Neural cell (in vitro differentiated cells): ENCODE results near the gene TMEM196. TPM values are rescaled to one million over a fixed set of nuclear protein-coding genes. Genes with fewer than 3 reads are reported as not detected.
A peak's percentile ranks its signal among the peaks of the same experiment; 100 is the strongest.

Source experiments
- H2AFZ ChIP-seq: fragments of 200-600, 300-800 bp; sonication (generic), shearing (Covaris generic); 2 replicates; pipeline ENCODE4 v1.6.0; 2014; ENCODE audit warnings: low read depth, mild to moderate bottlenecking, antibody characterized with exemption, low read length, moderate library complexity
- H3F3A ChIP-seq: fragments of 200-600 bp; shearing (Covaris generic); 2 replicates; pipeline ENCODE4 v1.6.1; 2016; ENCODE audit warnings: mild to moderate bottlenecking, moderate library complexity, mixed read lengths, antibody characterized with exemption, low read length; ENCODE audit not compliant: insufficient read depth, poor library complexity, severe bottlenecking
- H3K27ac ChIP-seq: fragments of 200-600, 300-800 bp; sonication (generic), shearing (Covaris generic); 2 replicates; pipeline ENCODE4 v1.5.1; 2014; ENCODE audit warnings: mild to moderate bottlenecking, low read length, moderate library complexity
- H3K27me3 ChIP-seq: fragments of 300-800, 200-600 bp; sonication (generic), shearing (Covaris generic); 2 replicates; pipeline ENCODE4 v1.6.0; 2014; ENCODE audit warnings: mild to moderate bottlenecking, low read depth, low read length, moderate library complexity; ENCODE audit not compliant: insufficient read depth
- H3K36me3 ChIP-seq: fragments of 300-800, 200-600 bp; sonication (generic), shearing (Covaris generic); 2 replicates; pipeline ENCODE4 v1.5.1; 2014; ENCODE audit warnings: mild to moderate bottlenecking, antibody characterized with exemption, low read length, moderate library complexity; ENCODE audit not compliant: insufficient read depth
- H3K4me2 ChIP-seq: fragments of 300-800, 200-600 bp; sonication (generic), shearing (Covaris generic); 2 replicates; pipeline ENCODE4 v1.6.0; 2014; ENCODE audit warnings: mild to moderate bottlenecking, low read length
- H3K4me3 ChIP-seq: fragments of 300-800, 200-600 bp; sonication (generic), shearing (Covaris generic); 2 replicates; pipeline ENCODE4 v1.5.1; 2014; ENCODE audit warnings: mild to moderate bottlenecking, low read length, moderate library complexity
- H3K79me2 ChIP-seq: fragments of 200-600 bp; shearing (Covaris generic); replicated peaks from 2 replicates; pipeline ENCODE4 v1.6.0; 2014; ENCODE audit warnings: mild to moderate bottlenecking, low read length, moderate library complexity; ENCODE audit not compliant: insufficient read depth
- H3K9ac ChIP-seq: fragments of 300-800, 200-600 bp; sonication (generic), shearing (Covaris generic); 2 replicates; pipeline ENCODE4 v1.6.1; 2016; ENCODE audit warnings: mild to moderate bottlenecking, low read length, mixed read lengths
- H3K9me2 ChIP-seq: fragments of 200-600 bp; shearing (Covaris generic); 2 replicates; pipeline ENCODE4 v1.6.1; 2016; ENCODE audit warnings: mild to moderate bottlenecking, low read length, mixed read lengths; ENCODE audit not compliant: insufficient read depth
- H3K9me3 ChIP-seq: fragments of 200-600, 300-800 bp; sonication (generic), shearing (Covaris generic); 2 replicates; pipeline ENCODE4 v1.6.1; 2016; ENCODE audit warnings: mild to moderate bottlenecking, mixed run types, low read length, moderate library complexity, mixed read lengths
- H4K20me1 ChIP-seq: fragments of 200-600 bp; shearing (Covaris generic); 2 replicates; pipeline ENCODE4 v1.6.1; 2016; ENCODE audit warnings: mild to moderate bottlenecking, mixed run types; ENCODE audit not compliant: insufficient read depth
- EP300 ChIP-seq: fragments of 450-650 bp; conservative IDR thresholded peaks from 2 replicates; pipeline ENCODE4 v1.6.1; 2014; ENCODE audit warnings: antibody characterized with exemption, mild to moderate bottlenecking, moderate library complexity; ENCODE audit not compliant: poor library complexity, severe bottlenecking
- EZH2 ChIP-seq: fragments of 200-600, 300-800 bp; shearing (Covaris generic), sonication (generic); IDR thresholded peaks from 2 replicates; pipeline ENCODE4 v1.6.1; 2014; ENCODE audit warnings: antibody characterized with exemption, low read length, borderline replicate concordance, mild to moderate bottlenecking; ENCODE audit not compliant: insufficient read depth, poor library complexity, severe bottlenecking
- MXI1 ChIP-seq: fragments of 450-650 bp; conservative IDR thresholded peaks from 2 replicates; pipeline ENCODE4 v1.6.1; 2014; ENCODE audit warnings: antibody characterized with exemption, mild to moderate bottlenecking; ENCODE audit not compliant: poor library complexity, severe bottlenecking
- POLR2AphosphoS5 ChIP-seq: IDR thresholded peaks from 2 replicates; pipeline ENCODE4 v1.6.1; 2012
- RAD21 ChIP-seq: fragments of 450-650 bp; conservative IDR thresholded peaks from 2 replicates; pipeline ENCODE4 v1.6.1; 2014; ENCODE audit warnings: antibody characterized with exemption, mild to moderate bottlenecking, moderate library complexity
- REST ChIP-seq: IDR thresholded peaks from 2 replicates; pipeline ENCODE4 v1.6.1; 2012; ENCODE audit warnings: borderline replicate concordance
- SMC3 ChIP-seq: fragments of 450-650 bp; conservative IDR thresholded peaks from 2 replicates; pipeline ENCODE4 v1.6.1; 2014; ENCODE audit warnings: antibody characterized with exemption, mild to moderate bottlenecking, moderate library complexity; ENCODE audit not compliant: poor library complexity
- TAF1 ChIP-seq: IDR thresholded peaks from 2 replicates; pipeline ENCODE4 v1.6.1; 2012; ENCODE audit warnings: low read depth
- polyA plus RNA-seq: library from polyadenylated mRNA; depleted of rRNA; stranded (reverse); fragments of >200 nt; gene quantifications from 2 replicates; pipeline ENCODE4 v1.2.3, GENCODE V29; 2014
- TF ChIP-seq, protein P1 (sequence below): fragments of 450-650 bp; IDR thresholded peaks from 2 replicates; pipeline ENCODE4 v1.5.1; 2014; ENCODE audit warnings: antibody characterized with exemption, mild to moderate bottlenecking, moderate library complexity; ENCODE audit not compliant: poor library complexity, severe bottlenecking

Gene TMEM196
- polyA plus RNA-seq, 1 donor from 2014 or later: 35.7 TPM

DNA sequence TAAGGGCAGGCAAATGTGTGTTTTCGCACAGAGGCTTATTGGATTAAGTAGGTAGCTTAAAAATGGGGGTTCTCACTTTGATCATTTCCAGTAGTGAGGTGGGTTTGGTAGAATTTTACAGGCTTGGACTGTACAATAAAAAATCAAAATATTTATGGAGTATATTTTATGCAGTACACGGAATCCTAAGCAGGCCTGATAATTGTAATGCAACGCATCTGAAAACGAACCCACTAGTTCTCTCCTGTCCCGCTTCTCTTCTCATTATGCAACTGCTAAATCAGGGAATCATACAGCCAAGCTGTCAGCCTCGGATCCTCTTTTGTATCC is 64.2 kb downstream of the TMEM196 start:
- Histone ChIP-seq H3F3A (no peaks in the 10 kb centered on the region), H2AFZ (no peak overlapping the region), H3K4me2 (no peak overlapping the region), H3K79me2 (peaks cover 30% of the 10 kb centered on the region), H4K20me1 (no peaks in the 10 kb centered on the region), H3K9me3 (no peaks in the 10 kb centered on the region), H3K36me3 (no peaks in the 10 kb centered on the region), H3K9me2 (no peaks in the 10 kb centered on the region), H3K27me3 (no peaks in the 10 kb centered on the region), H3K27ac (no peak overlapping the region), H3K4me3 (peak overlapping the region; percentile 72), H3K9ac (peak overlapping the region; percentile 14)
- no peak for TF ChIP-seq RAD21
- TF ChIP-seq SMC3: no peak
- TF ChIP-seq POLR2AphosphoS5: no peak
- TF ChIP-seq MXI1: no peak
- TF ChIP-seq, protein P1, sequence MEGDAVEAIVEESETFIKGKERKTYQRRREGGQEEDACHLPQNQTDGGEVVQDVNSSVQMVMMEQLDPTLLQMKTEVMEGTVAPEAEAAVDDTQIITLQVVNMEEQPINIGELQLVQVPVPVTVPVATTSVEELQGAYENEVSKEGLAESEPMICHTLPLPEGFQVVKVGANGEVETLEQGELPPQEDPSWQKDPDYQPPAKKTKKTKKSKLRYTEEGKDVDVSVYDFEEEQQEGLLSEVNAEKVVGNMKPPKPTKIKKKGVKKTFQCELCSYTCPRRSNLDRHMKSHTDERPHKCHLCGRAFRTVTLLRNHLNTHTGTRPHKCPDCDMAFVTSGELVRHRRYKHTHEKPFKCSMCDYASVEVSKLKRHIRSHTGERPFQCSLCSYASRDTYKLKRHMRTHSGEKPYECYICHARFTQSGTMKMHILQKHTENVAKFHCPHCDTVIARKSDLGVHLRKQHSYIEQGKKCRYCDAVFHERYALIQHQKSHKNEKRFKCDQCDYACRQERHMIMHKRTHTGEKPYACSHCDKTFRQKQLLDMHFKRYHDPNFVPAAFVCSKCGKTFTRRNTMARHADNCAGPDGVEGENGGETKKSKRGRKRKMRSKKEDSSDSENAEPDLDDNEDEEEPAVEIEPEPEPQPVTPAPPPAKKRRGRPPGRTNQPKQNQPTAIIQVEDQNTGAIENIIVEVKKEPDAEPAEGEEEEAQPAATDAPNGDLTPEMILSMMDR: no peak
- no peak for TF ChIP-seq EP300
- TF ChIP-seq REST: no peak
- no peak for TF ChIP-seq TAF1
- TF ChIP-seq EZH2: no peak

DNA sequence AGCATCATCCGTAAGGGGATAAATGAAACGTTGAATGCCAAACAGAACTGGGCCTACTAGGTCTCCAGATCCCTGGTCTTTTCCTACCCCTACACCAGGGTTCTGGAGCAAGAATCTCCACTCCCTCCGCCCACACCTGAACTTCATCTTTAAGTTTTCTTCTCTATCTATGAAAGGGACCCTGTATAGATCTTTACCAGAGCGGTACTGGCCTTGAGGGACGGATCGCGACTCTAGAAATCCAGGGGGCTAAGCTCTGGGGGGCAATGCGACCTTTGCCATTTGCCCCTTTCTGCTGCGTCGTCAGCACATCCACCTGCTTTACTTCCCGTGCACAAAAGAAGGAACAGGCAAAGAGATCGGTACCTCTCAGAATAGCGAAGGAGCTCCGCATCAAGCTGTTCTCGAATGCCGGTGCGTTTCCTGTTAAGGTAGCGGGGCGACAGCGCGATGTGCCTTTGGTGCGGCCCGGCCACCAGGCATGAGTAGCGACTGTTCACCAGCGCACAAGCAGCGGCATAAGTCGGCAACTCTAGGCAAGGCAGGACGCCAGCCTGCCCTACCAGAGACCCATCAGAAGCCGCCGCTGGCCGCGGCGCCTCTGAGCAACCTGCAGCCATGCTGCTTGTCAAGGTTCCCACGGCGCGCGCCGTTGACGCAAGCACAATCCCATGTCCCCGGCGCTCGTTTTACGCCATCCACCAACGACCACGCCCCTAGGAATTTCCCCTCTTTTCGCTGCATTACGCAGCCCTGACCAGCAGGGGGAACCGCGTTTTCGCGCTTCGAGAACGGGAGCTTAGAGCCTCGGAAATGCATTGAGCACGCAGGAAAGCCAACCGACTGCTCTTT is 64.8 kb downstream of the TMEM196 start, which contains the start of gene POLR1F:
Gene POLR1F, minus strand, starts transcription at position 641 of the 852 bp plus-strand sequence. Its CDS starts 21 bp downstream, at position 620.
- Histone ChIP-seq H3K9me2 (no peaks in the 10 kb centered on the region), H3K36me3 (no peaks in the 10 kb centered on the region), H3K4me2 (peak within 1 kb of the TSS; percentile 79), H3K9ac (peak within 1 kb of the TSS; percentile 72), H3K4me3 (peak within 1 kb of the TSS; percentile 72), H2AFZ (peak within 1 kb of the TSS; percentile 29), H3K79me2 (peaks cover 30% of the 10 kb centered on the region), H4K20me1 (no peaks in the 10 kb centered on the region), H3F3A (no peaks in the 10 kb centered on the region), H3K27ac (peak within 1 kb of the TSS; percentile 68), H3K27me3 (no peaks in the 10 kb centered on the region), H3K9me3 (no peaks in the 10 kb centered on the region)
- TF ChIP-seq, protein P1: peak; percentile 99
- TF ChIP-seq EZH2 (no peak), POLR2AphosphoS5 (peak; percentile 92), MXI1 (peak; percentile 99), RAD21 (peak; percentile 88), SMC3 (peak; percentile 92), EP300 (peak; percentile 73), REST (peak; percentile 70), TAF1 (peak; percentile 90)
